Stomach (tissue), 9 donors: ENCODE results near the gene MED15. TPM values are rescaled to one million over a fixed set of nuclear protein-coding genes. Genes with fewer than 3 reads are reported as not detected.

Experiments
- DNase-seq, 2 donors: peaks; one replicate each; pipeline versions ENCODE4 v3.0.0 to v3.0.0-alpha.2; 2013 to 2019
- H3K27ac ChIP-seq, 5 donors: fragments of 200-600 bp in 4 of 5; sonication (generic) in 4 of 5; one replicate each; pipeline ENCODE4 v1.5.1; 2013 to 2019; ENCODE audit warnings: mild to moderate bottlenecking in 1 of 5, moderate library complexity in 1 of 5
- H3K27me3 ChIP-seq, 3 donors: fragments of 200-600 bp; sonication (generic); one replicate each; pipeline ENCODE4 v1.5.1; 2017 to 2019; ENCODE audit warnings: mixed run types in 1 of 3
- H3K36me3 ChIP-seq, 4 donors: fragments of 200-600 bp; sonication (generic); 1 replicate in 3 of 4; 2 replicates in 1 of 4; pipeline ENCODE4 v1.5.1; 2016 to 2019
- H3K4me1 ChIP-seq, 4 donors: fragments of 200-600 bp; sonication (generic); one replicate each; pipeline ENCODE4 v1.5.1; 2016 to 2019
- H3K4me3 ChIP-seq, 4 donors: fragments of 200-600 bp; sonication (generic) in 3 of 4; one replicate each; pipeline ENCODE4 v1.5.1; 2016 to 2019; ENCODE audit warnings: mild to moderate bottlenecking in 1 of 4
- H3K9me3 ChIP-seq, 4 donors: fragments of 200-600 bp; sonication (generic); one replicate each; pipeline ENCODE4 v1.5.1; 2016 to 2019
- EP300 ChIP-seq: sonication (generic); formaldehyde crosslinking; IDR thresholded peaks from one replicate; pipeline ENCODE4 v1.6.1; 2017; ENCODE audit warnings: antibody characterized with exemption
- POLR2A ChIP-seq, 4 donors: fragments of 450-650 bp; IDR thresholded peaks; one replicate each; pipeline ENCODE4 v1.6.1; 2016; ENCODE audit warnings: antibody characterized with exemption in 4 of 4, control low read depth in 2 of 4, mild to moderate bottlenecking in 1 of 4, moderate library complexity in 1 of 4
- POLR2AphosphoS5 ChIP-seq, 3 donors: sonication (generic); formaldehyde crosslinking; IDR thresholded peaks; one replicate each; pipeline ENCODE4 v1.6.1; 2016; ENCODE audit warnings: antibody characterized with exemption in 3 of 3
- WGBS, 5 donors: extraction: QIAGEN DNeasy Blood & Tissue Kit in 3 of 5; methylation state at CpG; one replicate each; pipeline versions ENCODE4 v1.1.5 to v1.1.7; 2013 to 2018; 5-methylcytosine and 5-hydroxymethylcytosine counted together
- intact Hi-C: fragments of 100-400 bp; cut with DNase I; formaldehyde crosslinking; loops from one replicate; pipeline ENCODE4 v1.15.1; 2023; ENCODE audit warnings: low total_unique reads
- polyA plus RNA-seq, 3 donors: library from polyadenylated mRNA; stranded (reverse); fragments of 200-250 nt; gene quantifications; one replicate each; pipeline ENCODE4 v1.2.3, GENCODE V29; 2013
- small RNA-seq, 4 donors: library from RNA; depleted of rRNA; stranded (forward); fragments of <200 nt; gene quantifications; one replicate each; pipeline ENCODE3, GENCODE V24; 2016
- total RNA-seq, 5 donors: library from RNA; depleted of rRNA; stranded (reverse); fragments of >200 nt; gene quantifications; one replicate each; pipeline versions ENCODE4 v1.1.0 to v1.2.3, GENCODE V29; 2014 to 2016
- TF ChIP-seq, protein P1 (sequence below), 7 experiments: fragments of 450-650 bp in 4 of 7; fragments of 200-600 bp in 3 of 7; sonication (generic) in 3 of 7; IDR thresholded peaks; one replicate each; pipeline ENCODE4 v1.5.1; 2016 to 2019; ENCODE audit warnings: antibody characterized with exemption in 7 of 7, control low read depth in 2 of 7, mild to moderate bottlenecking in 1 of 7
- donor health status: healthy with polysubstance abuse.
- donor health status: Bipolar disorder and iron deficiency.
- donor health status: healthy.

MED15 gene
- total and polyA plus RNA-seq, 8 donors, result 28.3 to 289 (median 69.6) TPM

DNA sequence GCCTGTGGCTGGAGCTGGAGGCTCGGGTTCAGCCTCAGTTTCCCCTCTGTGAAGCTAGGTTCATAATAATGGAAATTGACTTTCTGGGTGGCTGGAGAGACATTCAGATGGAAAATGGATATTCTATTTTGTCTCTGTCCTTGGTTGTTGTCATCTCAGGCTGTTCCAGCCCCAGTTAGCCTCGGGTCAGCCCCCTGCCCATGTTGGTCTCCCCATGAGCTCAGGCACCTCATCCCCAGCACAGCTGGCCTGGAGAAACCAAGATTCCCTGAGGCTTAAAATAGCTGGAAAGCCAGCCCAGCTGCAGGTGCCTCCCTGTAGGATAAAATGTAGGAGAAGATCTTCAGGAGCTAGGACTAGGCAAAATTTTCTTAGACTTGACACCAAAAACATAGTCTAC lies 129.5 kb downstream of the MED15 start:
- 65 to 91% (median 80%) methylated on average over 2 of the region's 2 CpGs for WGBS, 5 donors
- Histone ChIP-seq H3K4me3 (no peak overlapping the region), H3K9me3 (no peaks in the 10 kb centered on the region), H3K4me1 (peaks cover 6 to 25% (median 15%) of the 10 kb centered on the region in 4 donors), H3K27me3 (peaks cover 0 to 48% (median 5%) of the 10 kb centered on the region in 3 donors), H3K36me3 (no peaks in the 10 kb centered on the region), H3K27ac (no peak overlapping the region)
- intact Hi-C loops, result no loop called here
- no peak for DNase-seq
- TF ChIP-seq EP300, result no peak
- TF ChIP-seq POLR2A (IDR thresholded peaks at IDR 0.05), result no peak
- no peak for TF ChIP-seq POLR2AphosphoS5 (IDR thresholded peaks at IDR 0.05)
- TF ChIP-seq, protein P1, sequence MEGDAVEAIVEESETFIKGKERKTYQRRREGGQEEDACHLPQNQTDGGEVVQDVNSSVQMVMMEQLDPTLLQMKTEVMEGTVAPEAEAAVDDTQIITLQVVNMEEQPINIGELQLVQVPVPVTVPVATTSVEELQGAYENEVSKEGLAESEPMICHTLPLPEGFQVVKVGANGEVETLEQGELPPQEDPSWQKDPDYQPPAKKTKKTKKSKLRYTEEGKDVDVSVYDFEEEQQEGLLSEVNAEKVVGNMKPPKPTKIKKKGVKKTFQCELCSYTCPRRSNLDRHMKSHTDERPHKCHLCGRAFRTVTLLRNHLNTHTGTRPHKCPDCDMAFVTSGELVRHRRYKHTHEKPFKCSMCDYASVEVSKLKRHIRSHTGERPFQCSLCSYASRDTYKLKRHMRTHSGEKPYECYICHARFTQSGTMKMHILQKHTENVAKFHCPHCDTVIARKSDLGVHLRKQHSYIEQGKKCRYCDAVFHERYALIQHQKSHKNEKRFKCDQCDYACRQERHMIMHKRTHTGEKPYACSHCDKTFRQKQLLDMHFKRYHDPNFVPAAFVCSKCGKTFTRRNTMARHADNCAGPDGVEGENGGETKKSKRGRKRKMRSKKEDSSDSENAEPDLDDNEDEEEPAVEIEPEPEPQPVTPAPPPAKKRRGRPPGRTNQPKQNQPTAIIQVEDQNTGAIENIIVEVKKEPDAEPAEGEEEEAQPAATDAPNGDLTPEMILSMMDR (IDR thresholded peaks at IDR 0.05), result no peak

Small RNAs within 50 kb of the gene (small RNA-seq; reads per million reads assigned to genes)
- 0 reads per million in 4 donors for gene IGLL4P
- gene RF00019, result 0 reads per million in 4 donors
- gene RN7SL812P, result 0 reads per million in 4 donors
- 0 reads per million in 4 donors for gene RNY1P9

Other genes starting within 250 kb of the MED15 start
- 1 to 10 TPM in 1 of 5 donors, under 1 TPM in 1, not detected in 3; 0.92 to 1.7 TPM for gene RTN4R, start 239.3 kb upstream of the MED15 start, total RNA-seq
- gene RTN4R, start 239.3 kb upstream of the MED15 start, polyA plus RNA-seq, result 1 to 10 TPM; 1.4 to 2.2 (median 2.0) TPM
- gene DGCR6L, start 187.6 kb upstream of the MED15 start, total RNA-seq, result 100 to 1,000 TPM in 1 of 5 donors, 10 to 100 TPM in 4; 21.4 to 148 (median 46.1) TPM
- 10 to 100 TPM; 81.5 to 88.3 (median 83.3) TPM for gene DGCR6L, start 187.6 kb upstream of the MED15 start, polyA plus RNA-seq
- gene ZNF74, start 113.5 kb upstream of the MED15 start, total RNA-seq, result 10 to 100 TPM in 4 of 5 donors, 1 to 10 TPM in 1; 5.9 to 29.9 (median 13.2) TPM
- 1 to 10 TPM; 3.1 to 5.5 (median 4.1) TPM for gene ZNF74, start 113.5 kb upstream of the MED15 start, polyA plus RNA-seq
- 10 to 100 TPM in 2 of 5 donors, 1 to 10 TPM in 2, under 1 TPM in 1; 0.89 to 42.9 (median 6.4) TPM for gene SCARF2, start 69.8 kb upstream of the MED15 start, total RNA-seq
- 1 to 10 TPM; 1.5 to 2.0 (median 1.6) TPM for gene SCARF2, start 69.8 kb upstream of the MED15 start, polyA plus RNA-seq
- gene KLHL22, start 11.8 kb upstream of the MED15 start, total RNA-seq, result 10 to 100 TPM in 4 of 5 donors, 1 to 10 TPM in 1; 7.0 to 26.5 (median 22.8) TPM
- gene KLHL22, start 11.8 kb upstream of the MED15 start, polyA plus RNA-seq, result 10 to 100 TPM in 2 of 3 donors, 1 to 10 TPM in 1; 7.0 to 10.8 (median 10.2) TPM